Measurements from ENCODE around the gene NRCAM.
"Not testable (repeated sequence)": the region's sequence is repeated elsewhere in the genome, so short reads cannot be mapped to it uniquely, and the experiment has no call there.

The NRCAM gene

GRCh38 chr7:108393097-108393496, 63.1 kb downstream of the NRCAM start:
- DNase-seq = not testable (repeated sequence)

GRCh38 chr7:108387686-108388085, 68.5 kb downstream of the NRCAM start:
- not testable (repeated sequence) for DNase-seq

DNA sequence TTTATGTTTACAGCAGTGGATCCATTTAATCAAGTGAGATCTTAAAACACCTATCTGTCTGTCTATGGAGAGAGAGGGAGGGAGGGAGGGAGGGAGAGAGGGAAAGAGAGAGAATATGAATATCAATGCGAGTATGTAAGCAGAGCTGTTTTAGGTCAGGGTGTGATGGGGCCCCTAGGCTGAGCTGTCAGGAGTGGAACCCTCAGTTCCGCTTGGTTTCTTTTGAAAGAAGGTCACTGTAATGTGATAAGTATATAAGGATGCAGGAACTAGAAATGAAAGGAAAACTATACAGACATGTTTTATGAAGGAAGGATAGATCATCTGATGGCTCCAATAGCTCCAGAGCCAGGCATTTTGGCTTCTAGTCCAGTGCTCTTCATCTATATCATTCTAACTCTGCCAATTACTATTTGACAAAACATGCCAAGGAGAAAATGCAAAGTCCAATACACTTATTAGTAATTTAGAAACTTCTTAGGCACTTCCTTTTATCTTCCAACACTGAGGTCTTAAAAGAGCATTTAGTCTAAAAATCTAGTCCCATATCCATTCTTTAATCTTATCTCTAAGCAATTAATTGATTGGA, 70.3 kb downstream of the NRCAM start:
- DNase-seq = peak; percentile 74

GRCh38 chr7:108384716-108385483, 71.3 kb downstream of the NRCAM start:
- no peak for DNase-seq

DNA sequence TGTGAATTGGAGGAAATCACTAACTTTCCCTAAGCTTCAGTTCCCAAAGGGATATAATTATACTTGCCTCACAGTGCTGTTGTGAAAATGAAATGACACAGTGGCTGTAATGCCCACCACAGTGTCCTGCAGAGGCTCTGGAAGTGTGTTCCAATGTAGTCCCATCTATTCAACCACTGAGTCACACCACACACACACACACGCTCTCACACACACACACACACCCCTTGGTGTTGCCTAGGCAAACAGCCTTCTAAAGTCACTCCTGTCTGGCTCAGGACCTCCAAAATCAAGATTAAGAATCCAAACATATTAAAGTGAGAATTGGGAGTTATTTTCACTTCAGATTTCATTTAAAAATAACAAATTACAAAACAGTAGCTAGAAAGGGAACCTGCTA, 73.3 kb downstream of the NRCAM start:
- DNase-seq = no peak

- no peak for DNase-seq
These were observed 75.7 kb downstream of the NRCAM start for GRCh38 chr7:108380517-108380916.

DNA sequence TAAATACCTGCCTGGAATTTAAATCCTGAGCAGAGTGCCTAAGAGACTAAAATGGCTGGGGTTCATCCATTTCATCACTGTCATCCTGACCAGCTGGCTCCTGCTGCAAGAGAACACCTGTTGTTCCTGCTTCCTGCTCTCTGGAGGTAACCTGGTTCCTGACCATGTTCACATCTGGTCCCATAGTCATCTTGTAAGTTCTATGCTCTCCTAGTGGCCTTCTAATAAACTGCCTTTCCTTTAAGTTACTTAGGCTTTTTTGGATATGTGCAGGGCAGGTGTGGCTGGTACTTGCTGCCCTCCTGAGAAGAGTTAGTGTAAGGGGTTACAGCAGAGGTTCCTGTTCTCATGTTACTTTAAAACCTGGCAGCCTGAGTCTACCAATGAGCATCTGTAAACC, 80.0 kb downstream of the NRCAM start:
- DNase-seq = peak; percentile 66

DNA sequence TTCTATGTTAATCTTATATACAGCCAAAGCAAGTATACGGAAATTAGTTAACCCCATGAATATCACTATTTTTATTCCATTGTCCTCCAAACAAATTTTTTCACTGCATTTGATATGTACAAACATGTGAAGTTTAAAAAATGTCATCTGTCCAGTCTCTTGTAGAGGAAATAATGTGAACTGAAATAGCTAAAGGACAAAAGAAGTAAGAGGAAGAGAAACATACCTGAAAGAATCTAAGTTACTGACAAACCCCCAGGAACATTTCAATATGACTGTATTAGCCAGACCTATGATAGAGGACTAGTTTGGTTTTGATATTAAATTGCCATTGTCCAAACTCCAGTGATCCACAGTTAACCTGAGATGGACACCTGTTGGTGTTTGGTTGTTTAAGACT, 80.6 kb downstream of the NRCAM start:
- DNase-seq = no peak

- no peak for DNase-seq
These were observed 81.3 kb downstream of the NRCAM start for GRCh38 chr7:108374899-108375298.

- DNase-seq = no peak
These were observed 83.6 kb downstream of the NRCAM start for GRCh38 chr7:108372618-108373017.

GRCh38 chr7:108370616-108371015, 85.6 kb downstream of the NRCAM start:
- no peak for DNase-seq

GRCh38 chr7:108368466-108368865, 87.8 kb downstream of the NRCAM start:
- DNase-seq = peak; percentile 14

- DNase-seq = peak; percentile 20
These were observed 88.3 kb downstream of the NRCAM start for GRCh38 chr7:108367946-108368345.

GRCh38 chr7:108367314-108367713, 88.9 kb downstream of the NRCAM start:
- no peak for DNase-seq

DNA sequence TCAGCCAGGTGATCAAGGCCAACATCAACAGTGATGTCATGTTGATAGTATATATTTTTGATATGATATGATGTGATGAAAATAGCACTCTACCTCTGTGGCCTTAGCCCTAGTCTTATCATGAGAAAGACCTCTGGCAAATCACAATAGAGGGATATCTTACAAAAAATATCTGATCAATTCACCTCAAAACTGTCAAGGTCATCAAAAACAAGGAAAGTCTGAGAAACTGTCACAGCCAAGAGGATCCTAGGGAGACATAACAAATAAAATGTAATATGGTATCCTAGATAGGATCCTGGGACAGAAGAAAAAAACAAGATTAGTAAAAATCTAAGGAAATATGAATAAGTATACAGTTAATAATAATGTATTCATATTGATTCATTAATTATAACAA, 92.6 kb downstream of the NRCAM start:
- no peak for DNase-seq

DNA sequence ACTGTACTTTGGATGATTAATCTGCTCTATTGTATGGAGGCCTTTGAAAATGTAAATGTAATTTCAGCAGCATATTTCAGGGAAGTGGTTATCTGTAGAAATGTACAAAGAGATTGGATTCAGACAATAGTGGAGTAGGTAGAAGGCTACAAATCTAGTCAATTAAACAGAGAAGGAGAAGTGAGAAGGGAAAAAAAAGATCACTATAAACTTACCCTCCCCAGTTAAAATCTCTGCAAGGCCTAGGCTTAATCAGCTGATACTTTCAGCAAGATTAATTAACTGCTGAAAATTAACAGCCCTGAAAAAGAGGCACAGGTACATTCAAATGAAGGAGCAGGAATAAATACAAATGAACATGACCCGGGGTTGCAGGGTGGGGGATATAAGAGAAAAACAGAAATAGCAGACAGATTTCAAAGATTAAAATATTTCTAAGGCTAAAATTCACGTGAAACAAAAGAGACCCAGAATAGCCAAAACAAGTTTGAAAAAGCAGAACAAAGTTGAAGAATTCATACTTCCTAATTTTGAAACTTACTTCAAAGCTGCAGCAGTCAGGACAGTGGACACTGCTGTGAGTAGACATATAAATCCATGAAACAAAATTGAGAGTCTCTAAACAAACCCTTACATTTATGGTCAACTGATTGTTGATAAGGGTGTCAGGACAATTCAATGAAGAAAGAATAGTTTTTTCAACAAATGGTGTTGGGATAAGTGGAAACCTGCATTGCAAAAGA, 96.0 kb downstream of the NRCAM start:
- DNase-seq = no peak

DNA sequence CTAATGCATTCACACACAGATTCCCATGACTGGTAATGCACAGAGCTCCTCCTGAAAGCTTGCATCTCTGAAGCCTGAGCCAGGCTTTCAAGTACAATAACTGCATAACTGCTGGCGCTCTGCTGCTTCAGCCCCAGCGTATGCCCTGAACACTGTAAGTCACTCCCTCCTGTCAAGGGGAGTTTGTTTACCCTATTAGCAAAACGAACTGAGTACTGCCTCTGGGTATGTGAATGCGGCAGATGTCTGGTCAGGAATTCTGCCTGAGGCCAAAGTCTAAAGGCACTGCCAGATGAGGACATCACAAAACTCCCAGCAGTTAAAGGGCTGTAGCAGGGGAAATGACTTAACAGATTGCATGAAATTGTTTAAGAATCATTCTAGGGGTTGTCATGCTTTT, 97.7 kb downstream of the NRCAM start:
- DNase-seq = peak; percentile 72

DNA sequence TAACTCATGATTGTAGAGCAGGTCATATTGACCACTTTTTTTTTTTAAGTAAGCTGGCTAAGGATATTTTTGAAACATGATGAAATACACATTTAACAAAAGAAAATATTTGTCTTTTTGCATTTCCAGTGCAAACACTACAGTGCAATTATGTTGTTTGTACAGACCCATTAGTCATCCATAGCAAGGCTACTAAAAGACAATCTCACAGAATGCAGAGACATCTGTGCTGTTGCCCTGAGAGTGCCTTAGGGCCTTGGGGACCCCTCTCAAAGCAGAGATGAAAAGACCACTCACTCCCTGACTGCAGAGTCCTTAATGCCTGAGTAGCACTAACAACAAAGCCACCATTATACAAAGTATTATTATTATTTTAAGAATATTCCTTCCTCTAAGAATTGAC, 104.5 kb downstream of the NRCAM start:
- DNase-seq = peak; percentile 79

DNA sequence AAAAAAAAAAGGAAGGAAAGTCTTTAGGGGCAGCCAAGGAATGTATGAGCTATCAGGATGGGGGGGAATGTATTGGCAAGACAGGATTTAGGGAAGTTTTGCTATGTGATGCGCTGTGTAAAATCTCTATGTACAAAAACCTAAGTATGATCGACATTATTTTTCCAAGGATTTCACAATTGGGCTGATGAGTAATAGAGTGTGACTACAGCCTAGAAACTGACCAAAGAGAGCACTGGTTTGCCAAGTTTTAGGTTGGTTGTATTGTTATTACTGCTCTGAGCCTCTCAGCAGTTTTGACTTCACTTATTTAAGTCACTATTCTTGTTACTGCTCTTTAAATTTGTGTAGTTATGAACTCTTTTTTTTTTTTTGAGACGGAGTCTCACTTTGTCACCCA, 107.3 kb downstream of the NRCAM start:
- no peak for DNase-seq

DNA sequence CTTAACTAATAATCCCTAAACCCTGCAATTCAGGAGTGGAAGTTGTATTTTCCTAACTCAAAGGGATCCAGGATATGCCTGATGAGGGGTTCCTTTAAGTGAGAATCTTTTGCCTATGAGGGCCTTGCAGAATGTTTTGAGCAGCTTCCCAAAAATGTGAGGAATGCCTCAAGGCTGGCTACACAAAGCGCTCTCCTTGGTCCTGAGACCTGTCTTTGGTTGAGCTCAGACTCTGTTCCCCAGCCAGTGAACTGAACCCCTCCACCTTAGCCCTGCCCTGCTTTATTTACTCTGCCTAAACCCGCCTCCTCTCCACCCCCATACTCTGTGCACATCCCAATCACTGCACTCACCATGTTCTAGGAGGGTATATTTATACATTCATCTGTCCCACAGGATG, 108.6 kb downstream of the NRCAM start:
- DNase-seq = no peak

- no peak for DNase-seq
These were observed 110.4 kb downstream of the NRCAM start for GRCh38 chr7:108345710-108346336.

GRCh38 chr7:108340856-108341411, 115.3 kb downstream of the NRCAM start:
- DNase-seq = no peak

GRCh38 chr7:108340406-108340805, 115.8 kb downstream of the NRCAM start:
- DNase-seq = not testable (repeated sequence)

Data from NCI-H2029 (cell line).